Activated T-helper 17 cell treated with anti-CD3 and anti-CD28 coated beads, Interleukin-2, amount 50 U/mL, for 72 hours (primary cell): Measurements from ENCODE around the gene MRPL10. TPM values are rescaled to one million over a fixed set of nuclear protein-coding genes. Genes with fewer than 3 reads are reported as not detected.
A peak's percentile ranks its signal among the peaks of the same experiment; 100 is the strongest.

Experiments used
- ATAC-seq: fragments of 150-1000 bp; cut with Tn5 transposase; replicated peaks from 2 replicates; pipeline ENCODE4 v1.10.0; 2021; ENCODE audit warnings: mild to moderate bottlenecking, moderate library complexity
- H3K27ac Mint-ChIP-seq: one replicate; pipeline ENCODE4 v1.8.0; 2022; ENCODE audit warnings: mixed read lengths
- H3K27me3 Mint-ChIP-seq: one replicate; pipeline ENCODE4 v1.8.0; 2022; ENCODE audit warnings: mixed read lengths
- H3K36me3 Mint-ChIP-seq: one replicate; pipeline ENCODE4 v1.8.0; 2022; ENCODE audit warnings: low read depth, mild to moderate bottlenecking, mixed read lengths
- H3K4me1 Mint-ChIP-seq: one replicate; pipeline ENCODE4 v1.8.0; 2022; ENCODE audit warnings: mixed read lengths
- H3K4me3 Mint-ChIP-seq: one replicate; pipeline ENCODE4 v1.8.0; 2022; ENCODE audit warnings: mild to moderate bottlenecking, mixed read lengths
- H3K9me3 Mint-ChIP-seq: one replicate; pipeline ENCODE4 v1.8.0; 2022; ENCODE audit warnings: mixed read lengths
- total RNA-seq, 2 donors: library from RNA; stranded (reverse); gene quantifications; one replicate each; pipeline ENCODE4 v1.2.3, GENCODE V29; 2022

The MRPL10 gene
- total RNA-seq, 2 donors from 2014 or later = 58.0 to 58.8 TPM

DNA sequence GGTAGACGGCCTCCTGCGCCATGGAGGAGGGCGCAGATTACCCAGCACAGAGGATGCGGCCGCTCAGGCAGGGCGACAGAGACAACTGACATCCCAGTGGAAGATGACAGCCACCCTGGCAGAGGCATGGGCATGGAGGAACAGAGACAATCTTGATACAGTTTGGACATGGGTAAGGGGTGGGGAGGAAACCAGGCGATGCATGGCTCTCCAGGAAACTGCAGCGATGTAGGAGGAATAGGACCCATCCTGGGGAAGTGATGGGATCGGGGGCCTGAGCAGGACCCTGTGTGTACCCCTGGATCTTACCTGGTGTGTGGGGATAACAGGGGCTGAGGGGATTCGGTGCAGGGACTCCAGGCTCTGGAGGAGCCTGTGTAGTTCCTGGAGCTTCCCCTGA lies 14.4 kb downstream of the MRPL10 start:
- Mint-ChIP-seq H3K36me3 (peaks cover 46% of the 10 kb centered on the region), H3K4me1 (peaks cover 15% of the 10 kb centered on the region), H3K4me3 (no peak overlapping the region), H3K27ac (no peak overlapping the region), H3K9me3 (no peaks in the 10 kb centered on the region), H3K27me3 (no peaks in the 10 kb centered on the region)
- no peak for ATAC-seq

DNA sequence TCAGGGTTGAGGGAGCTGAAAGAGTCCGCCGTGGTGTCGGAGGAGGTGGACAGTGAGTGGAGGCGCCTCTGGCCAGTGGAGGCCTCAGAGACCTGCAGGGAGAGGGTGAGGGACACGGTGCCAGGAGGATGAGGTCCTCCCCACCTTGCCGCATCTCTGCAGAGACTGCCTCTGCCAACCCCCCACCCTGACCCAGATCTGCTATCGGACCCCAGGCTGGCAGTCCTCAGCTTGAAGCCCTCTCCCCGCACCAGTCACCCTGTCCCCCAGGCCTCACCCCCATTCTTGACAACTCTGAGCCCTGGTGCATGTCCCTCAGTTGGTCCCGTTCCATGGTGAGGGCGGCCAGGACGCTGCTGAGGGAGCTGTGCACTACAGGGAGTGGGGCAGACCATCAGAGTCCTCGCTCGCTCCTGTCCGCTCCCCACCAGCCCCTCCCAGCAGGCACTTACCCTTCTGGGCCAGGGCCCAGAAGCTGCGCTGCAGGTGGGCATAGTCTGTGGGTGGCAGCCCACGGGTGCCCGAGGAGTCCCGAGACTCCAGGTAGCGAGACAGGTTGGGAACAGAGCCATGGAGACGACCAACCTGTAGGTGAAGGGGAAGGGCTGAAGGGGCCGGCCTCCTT lies 15.1 kb downstream of the MRPL10 start:
- Mint-ChIP-seq H3K36me3 (peaks cover 53% of the 10 kb centered on the region), H3K4me1 (peaks cover 17% of the 10 kb centered on the region), H3K9me3 (no peaks in the 10 kb centered on the region), H3K27me3 (no peaks in the 10 kb centered on the region), H3K4me3 (no peak overlapping the region), H3K27ac (no peak overlapping the region)
- ATAC-seq = no peak

DNA sequence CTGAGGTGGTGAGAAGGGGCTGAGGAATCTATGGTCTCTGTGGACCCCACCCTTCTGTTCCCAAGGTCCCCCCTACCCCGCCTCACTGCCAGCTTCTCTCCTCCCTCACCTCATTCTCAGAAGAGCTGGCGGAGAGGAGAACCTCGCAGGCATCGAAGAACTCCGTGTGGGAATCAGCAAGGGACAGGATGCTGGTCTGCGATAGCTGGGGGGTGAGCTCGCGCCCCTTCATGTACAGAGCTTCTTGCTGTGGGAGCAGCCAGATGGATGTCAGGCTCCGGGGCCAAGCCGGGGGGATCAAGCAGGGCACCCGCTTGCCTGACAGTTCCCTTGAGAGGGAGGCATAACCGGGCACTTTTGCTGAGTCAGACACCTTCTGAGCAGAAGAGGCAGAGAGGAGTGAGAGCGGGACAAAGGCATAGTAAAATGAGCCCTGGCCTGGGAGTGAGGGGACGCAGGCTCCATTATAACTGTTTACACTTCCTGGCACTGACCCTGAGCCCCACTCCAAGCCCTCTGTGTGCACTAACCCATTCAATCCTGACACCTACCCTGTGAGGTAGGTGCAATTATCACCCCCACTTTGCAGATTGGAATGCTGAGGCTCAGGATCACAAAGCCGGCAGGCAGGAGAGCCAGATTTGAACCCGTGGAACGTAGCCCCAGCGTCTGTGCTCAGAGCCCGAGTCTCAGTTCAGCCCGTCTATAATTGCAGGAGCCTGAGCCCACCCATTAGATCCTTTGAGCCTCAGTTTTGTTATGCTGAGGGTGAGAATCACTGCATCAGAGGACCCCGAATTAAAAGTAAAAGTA lies 16.0 kb downstream of the MRPL10 start:
- H3K4me1 Mint-ChIP-seq = peaks cover 14% of the 10 kb centered on the region
- peak overlapping the region; percentile 19 for H3K27ac Mint-ChIP-seq

DNA sequence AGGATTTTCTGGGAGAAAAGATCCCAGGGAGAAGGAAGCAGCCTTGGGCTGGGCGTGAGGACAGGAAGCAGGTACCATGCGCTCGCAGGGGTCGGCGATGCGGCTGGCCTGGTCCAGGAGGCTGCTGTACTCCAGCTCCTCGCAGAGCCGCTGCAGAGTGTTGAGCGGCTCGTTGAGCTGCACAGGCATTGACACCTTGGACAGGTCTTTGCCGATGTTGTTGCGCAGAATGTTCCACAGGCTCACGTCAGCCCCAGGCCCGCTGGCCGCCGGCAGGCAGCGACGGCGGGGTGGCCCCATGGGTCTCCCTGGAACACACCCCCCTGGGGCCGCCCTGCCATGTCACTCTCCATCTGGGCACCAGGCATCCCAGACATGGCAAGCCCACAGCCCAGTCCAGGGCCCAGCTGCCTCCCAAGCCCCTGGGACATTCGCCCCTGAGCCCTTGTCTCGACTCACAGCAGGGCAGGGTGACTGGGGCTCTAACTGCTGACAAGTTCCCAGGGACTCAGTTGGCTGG lies 17.8 kb downstream of the MRPL10 start:
- no peaks in the 10 kb centered on the region for H3K27me3 Mint-ChIP-seq
- ATAC-seq = no peak
- H3K9me3 Mint-ChIP-seq = no peaks in the 10 kb centered on the region
- peaks cover 19% of the 10 kb centered on the region for H3K4me1 Mint-ChIP-seq
- H3K36me3 Mint-ChIP-seq = peaks cover 71% of the 10 kb centered on the region
- H3K4me3 Mint-ChIP-seq = no peak overlapping the region
- no peak overlapping the region for H3K27ac Mint-ChIP-seq

More for the DNA sequence above, 16.0 kb downstream of the MRPL10 start:
- Mint-ChIP-seq H3K36me3 (peaks cover 58% of the 10 kb centered on the region), H3K27me3 (no peaks in the 10 kb centered on the region), H3K4me3 (no peak overlapping the region), H3K9me3 (no peaks in the 10 kb centered on the region)
- no peak for ATAC-seq

DNA sequence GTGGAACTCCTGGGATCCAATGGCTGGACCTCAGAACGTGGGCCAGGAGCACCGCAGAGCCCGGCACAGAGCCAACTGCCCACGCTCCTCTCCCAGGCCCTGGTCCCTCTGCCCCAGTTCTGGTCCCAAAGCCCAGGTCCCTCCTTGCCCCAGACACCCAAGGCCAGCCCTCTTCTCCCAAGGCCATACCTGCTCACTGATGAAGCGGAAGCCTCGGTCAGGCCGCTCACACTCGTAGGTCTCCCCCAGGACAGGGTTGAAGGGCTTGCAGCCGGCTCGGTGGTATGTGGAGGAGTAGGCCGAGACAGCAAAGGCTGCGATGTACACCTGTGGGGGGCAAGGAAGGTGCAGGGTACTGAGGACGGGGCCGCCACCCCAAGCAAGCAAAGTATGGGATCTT lies 18.3 kb downstream of the MRPL10 start:
- peaks cover 19% of the 10 kb centered on the region for H3K4me1 Mint-ChIP-seq

DNA sequence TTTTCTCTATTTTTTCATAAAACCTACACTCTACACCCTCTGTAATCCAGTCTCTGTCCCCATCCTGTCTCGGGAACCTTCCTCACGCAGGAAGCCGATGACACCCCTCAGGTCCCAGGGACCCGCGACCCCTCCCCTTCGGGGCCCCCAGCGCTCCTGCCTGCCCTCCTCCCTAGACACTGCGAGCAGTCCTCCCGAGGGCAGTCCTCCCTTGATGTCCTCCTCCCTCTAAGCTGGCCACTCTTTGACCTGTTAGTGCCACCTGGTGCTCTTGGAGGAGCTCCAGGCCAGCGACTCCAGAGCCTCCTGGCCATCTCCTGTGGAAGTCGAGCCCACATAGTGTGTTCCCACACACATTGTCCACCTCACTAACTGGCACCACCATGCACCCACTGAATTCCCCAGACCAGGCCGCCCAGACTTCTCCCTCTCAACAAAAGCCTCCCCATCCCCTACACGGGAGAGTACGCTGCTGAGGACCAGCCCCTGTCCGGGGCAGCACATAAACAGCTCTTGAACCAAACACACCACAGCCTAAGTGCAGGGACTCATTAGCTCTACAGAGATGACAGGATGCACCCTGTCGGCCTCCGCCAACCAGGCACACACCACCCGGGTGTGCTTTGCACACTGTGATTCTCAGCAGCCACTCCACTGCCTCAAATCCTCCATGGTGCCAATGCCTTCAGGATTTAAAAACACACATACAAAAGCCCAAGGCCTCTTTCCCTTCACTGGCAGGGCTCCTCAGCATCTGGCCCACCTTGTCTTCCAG lies 19.0 kb downstream of the MRPL10 start:
- Mint-ChIP-seq H3K4me1 (peaks cover 19% of the 10 kb centered on the region), H3K36me3 (peaks cover 77% of the 10 kb centered on the region), H3K27me3 (no peaks in the 10 kb centered on the region), H3K27ac (peak overlapping the region; percentile 91), H3K4me3 (no peak overlapping the region), H3K9me3 (no peaks in the 10 kb centered on the region)
- ATAC-seq = no peak

More for the DNA sequence above, 18.3 kb downstream of the MRPL10 start:
- Mint-ChIP-seq H3K4me3 (no peak overlapping the region), H3K27me3 (no peaks in the 10 kb centered on the region), H3K9me3 (no peaks in the 10 kb centered on the region), H3K36me3 (peaks cover 75% of the 10 kb centered on the region), H3K27ac (peak overlapping the region; percentile 38)
- no peak for ATAC-seq

DNA sequence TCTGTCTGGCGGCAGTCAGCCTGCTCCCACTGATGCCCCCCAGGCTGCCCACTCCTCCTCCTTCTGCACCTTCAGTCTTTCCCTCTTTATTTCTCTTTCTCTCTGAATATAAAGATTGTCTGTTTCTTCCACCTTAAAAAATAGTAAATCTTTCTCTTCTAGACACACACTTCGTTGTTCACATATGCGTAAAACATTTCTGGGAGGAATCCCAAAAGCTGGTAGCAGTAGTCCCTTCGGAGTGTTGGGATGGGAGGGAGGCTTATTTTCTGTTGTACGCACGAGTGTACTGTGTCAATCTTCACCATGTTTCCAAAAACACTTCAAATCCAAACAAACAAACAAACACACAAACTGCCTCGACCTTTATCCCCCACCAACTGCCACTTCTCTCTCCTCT lies 19.6 kb downstream of the MRPL10 start:
- no peaks in the 10 kb centered on the region for H3K27me3 Mint-ChIP-seq
- H3K9me3 Mint-ChIP-seq = no peaks in the 10 kb centered on the region
- no peak for ATAC-seq
- H3K4me1 Mint-ChIP-seq = peaks cover 19% of the 10 kb centered on the region
- H3K4me3 Mint-ChIP-seq = no peak overlapping the region
- H3K27ac Mint-ChIP-seq = peak overlapping the region; percentile 91
- peaks cover 74% of the 10 kb centered on the region for H3K36me3 Mint-ChIP-seq

DNA sequence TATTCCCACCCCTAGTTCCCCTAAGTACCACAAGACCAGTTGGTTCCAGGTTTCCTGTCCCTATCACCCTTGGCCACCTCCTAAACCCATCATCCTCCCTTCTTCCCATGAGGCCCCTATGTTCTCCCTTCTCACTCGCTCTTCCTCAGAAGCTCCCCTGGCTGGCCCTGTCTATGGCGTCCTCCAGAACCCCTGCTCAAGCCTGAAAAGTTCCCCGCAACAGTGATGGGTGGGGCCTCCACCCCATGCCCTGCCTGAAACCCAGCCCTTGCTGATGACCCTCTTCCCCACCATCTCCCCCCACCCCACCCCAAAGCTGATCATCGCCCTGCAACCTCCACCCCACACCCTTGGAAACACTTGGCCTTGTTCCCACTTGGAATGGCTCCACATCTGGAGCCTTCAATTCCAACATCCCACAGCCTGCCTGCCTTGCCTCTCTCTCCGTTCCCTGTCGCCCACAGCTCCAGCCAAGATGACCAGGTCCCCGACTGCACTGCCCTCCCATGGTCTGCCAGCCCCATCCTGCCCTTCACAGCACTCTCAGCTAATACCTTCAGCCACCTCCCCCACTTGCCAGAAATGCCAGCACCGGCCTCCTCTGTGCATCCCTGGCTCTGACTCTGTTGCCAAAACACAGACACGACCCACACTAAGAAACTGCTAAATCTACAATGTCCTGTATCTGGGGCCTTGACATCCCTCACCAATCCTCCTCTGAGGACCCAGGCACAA lies 20.3 kb downstream of the MRPL10 start:
- Mint-ChIP-seq H3K9me3 (no peaks in the 10 kb centered on the region), H3K4me3 (no peak overlapping the region), H3K36me3 (peaks cover 68% of the 10 kb centered on the region), H3K4me1 (peaks cover 19% of the 10 kb centered on the region), H3K27me3 (no peaks in the 10 kb centered on the region), H3K27ac (peak overlapping the region; percentile 91)
- no peak for ATAC-seq

DNA sequence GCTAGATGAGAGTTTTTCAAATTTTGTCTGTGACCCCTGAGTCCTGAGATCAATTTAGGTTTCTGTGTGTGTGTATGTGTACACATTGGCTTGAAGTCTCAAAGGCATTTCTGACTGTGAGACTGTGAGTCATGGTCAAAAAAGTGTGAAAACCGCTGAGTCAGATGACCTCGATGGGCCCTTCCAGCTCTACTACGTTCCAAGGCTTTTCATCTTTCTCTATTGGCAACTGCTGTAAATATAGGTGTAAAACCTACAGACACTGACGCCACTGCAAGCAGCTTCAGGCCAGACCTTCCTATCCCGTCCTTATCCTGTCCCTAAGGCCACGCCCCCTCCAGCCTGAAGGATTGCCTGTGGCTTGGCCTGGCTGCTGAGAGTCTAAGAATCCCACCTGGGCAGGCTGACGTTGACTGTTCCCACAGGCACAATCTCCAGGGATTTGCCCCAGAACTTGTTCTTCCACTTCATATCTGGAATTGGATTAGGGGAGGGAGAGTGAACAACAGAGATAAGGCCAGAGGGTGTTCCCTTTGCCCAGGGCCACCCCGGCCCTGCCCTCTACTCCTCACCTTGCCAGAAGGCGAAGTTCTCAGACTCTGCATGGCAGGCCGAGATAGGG lies 21.0 kb downstream of the MRPL10 start:
- Mint-ChIP-seq H3K4me1 (peaks cover 19% of the 10 kb centered on the region), H3K27me3 (no peaks in the 10 kb centered on the region), H3K36me3 (peaks cover 60% of the 10 kb centered on the region), H3K27ac (peak overlapping the region; percentile 91), H3K9me3 (no peaks in the 10 kb centered on the region), H3K4me3 (no peak overlapping the region)
- peak; percentile 99 for ATAC-seq

DNA sequence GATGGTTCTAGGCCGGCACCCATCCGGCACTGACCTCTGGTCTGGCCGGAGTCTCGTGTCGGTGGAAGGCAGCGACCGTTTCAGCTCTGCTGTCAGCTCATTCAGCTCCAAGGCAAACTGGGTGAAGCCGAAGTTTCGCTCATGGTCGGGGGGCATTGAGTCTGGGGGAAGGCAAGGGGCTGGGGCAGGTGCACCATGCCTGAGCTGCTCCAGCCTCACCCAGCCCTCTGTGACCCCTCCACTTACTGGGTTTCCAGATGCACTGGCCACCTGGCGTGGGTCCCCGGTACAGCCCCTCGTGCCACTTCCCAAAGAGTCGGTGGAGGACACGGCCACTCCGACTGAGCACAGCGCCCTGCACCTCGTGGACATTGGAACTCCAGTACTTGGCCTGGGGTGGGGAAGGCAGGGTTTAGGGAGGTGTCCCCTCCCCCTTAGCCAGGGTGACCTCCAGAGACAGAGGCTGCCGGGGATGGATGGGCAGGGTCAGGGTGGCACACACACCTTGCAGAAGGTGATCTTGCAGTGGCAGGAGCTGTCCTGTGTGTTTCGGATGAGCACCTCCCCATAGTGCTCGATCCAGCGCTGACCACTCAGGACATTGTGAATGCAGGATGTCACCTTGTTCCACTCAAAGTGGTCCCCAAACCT lies 22.4 kb downstream of the MRPL10 start:
- H3K4me1 Mint-ChIP-seq = peaks cover 19% of the 10 kb centered on the region
- peaks cover 51% of the 10 kb centered on the region for H3K36me3 Mint-ChIP-seq
- H3K27ac Mint-ChIP-seq = no peak overlapping the region
- H3K4me3 Mint-ChIP-seq = no peak overlapping the region
- H3K27me3 Mint-ChIP-seq = no peaks in the 10 kb centered on the region
- no peaks in the 10 kb centered on the region for H3K9me3 Mint-ChIP-seq
- ATAC-seq = no peak

DNA sequence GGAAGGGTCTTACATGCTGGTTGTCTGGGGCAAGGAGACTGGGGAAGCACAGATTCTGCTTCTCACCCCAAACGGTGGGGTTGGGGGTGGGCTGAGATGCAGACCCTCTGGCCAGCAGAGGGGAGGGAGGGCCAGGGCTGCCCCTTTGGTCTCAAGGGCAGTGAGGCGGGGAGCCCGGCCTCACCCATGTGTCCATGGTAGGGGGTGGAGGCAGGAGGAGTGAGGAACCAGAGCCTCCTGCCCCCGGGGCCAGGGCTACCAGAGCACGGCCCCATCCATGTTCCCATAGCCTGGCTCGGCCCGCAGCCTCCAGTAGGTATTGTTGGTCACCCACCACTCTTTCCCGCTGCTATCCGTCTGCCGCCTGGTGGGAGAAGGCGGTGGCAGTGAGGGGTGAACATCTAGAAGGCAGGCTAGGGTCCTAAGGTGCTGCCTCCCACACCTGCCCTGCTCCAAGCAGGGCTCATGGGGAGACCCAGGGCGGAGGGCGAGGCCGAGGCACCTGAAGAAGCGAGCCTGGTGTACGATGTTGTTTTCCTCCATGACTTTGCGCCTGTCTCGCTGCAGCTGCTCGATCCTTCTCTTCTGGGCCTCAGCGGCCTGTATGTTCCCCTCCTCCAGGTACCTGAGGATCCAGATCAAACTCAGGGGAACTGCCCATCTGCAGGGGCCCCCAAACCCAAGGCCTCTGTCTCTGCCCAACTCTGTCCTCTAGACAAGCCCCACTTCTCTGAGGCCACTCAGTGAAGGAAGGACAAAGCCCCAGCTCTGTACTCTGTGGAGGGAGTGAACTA lies 23.1 kb downstream of the MRPL10 start:
- H3K4me3 Mint-ChIP-seq = no peak overlapping the region
- H3K27ac Mint-ChIP-seq = no peak overlapping the region
- H3K9me3 Mint-ChIP-seq = no peaks in the 10 kb centered on the region
- ATAC-seq = no peak
- H3K36me3 Mint-ChIP-seq = peaks cover 51% of the 10 kb centered on the region
- no peaks in the 10 kb centered on the region for H3K27me3 Mint-ChIP-seq
- peaks cover 19% of the 10 kb centered on the region for H3K4me1 Mint-ChIP-seq

DNA sequence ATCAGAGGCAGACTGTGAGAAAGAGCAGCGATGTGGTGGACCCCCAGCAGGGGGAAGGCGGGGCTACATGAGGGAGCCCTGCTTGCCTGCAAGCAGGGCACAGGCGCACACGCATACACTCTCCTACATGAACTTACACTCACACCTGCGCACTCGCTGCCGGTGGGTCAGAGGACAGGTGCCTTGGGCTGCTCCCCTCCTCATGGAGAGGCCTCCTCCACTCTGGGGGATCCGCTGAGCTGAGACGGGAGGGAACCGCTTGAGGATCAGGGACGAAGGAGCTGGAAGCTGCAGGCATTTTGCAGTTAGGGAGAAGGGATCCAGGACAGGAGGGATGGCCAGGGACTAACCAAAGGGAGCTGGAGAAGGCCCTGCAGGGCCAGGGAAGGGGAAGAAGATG lies 23.9 kb downstream of the MRPL10 start:
- Mint-ChIP-seq H3K4me3 (no peak overlapping the region), H3K27ac (no peak overlapping the region), H3K4me1 (peaks cover 19% of the 10 kb centered on the region), H3K9me3 (no peaks in the 10 kb centered on the region), H3K27me3 (no peaks in the 10 kb centered on the region), H3K36me3 (peaks cover 44% of the 10 kb centered on the region)
- ATAC-seq = no peak

DNA sequence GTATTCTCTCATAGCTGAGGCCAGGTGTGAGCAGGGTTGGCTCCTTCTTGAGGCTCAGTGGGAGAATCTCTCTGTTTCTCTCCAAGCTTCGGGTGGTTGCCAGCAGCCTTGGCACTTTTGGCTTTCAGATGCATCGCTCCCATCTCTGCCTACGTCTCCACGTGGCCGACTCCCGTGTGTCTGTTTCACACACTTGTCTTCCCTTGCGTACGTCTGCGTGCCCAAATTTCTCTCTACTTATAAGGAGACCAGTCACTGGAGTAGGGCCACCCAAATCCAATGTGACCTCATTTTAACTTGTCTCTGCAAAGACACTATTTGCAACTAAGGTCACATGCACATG lies 24.5 kb downstream of the MRPL10 start:
- Mint-ChIP-seq H3K36me3 (peaks cover 39% of the 10 kb centered on the region), H3K27me3 (no peaks in the 10 kb centered on the region), H3K27ac (no peak overlapping the region), H3K4me1 (peaks cover 19% of the 10 kb centered on the region), H3K4me3 (no peak overlapping the region), H3K9me3 (no peaks in the 10 kb centered on the region)
- no peak for ATAC-seq
